LNCaP clone FGC (cell line): ENCODE measurements around the gene CNIH3.

Experiments
- DNase-seq: peaks from one replicate; pipeline ENCODE4 v3.0.0-alpha.2; 2011; ENCODE audit warnings: low read depth
- H3K4me3 ChIP-seq: 2 replicates; pipeline ENCODE4 v1.5.1; 2011; ENCODE audit warnings: mild to moderate bottlenecking, low read depth, low read length, control low read depth
- CTCF ChIP-seq: IDR thresholded peaks from 2 replicates; pipeline ENCODE4 v1.5.1; 2012; ENCODE audit warnings: mild to moderate bottlenecking; ENCODE audit not compliant: control insufficient read depth, insufficient read depth; ENCODE audit errors: extremely low read depth

The CNIH3 gene

GRCh38 chr1:224656392-224656791, 40.3 kb downstream of the CNIH3 start:
- no peak overlapping the region for H3K4me3 ChIP-seq
- no peak for TF ChIP-seq CTCF
- no peak for DNase-seq

- no peak for DNase-seq
- H3K4me3 ChIP-seq = no peak overlapping the region
- TF ChIP-seq CTCF = no peak
Measured at GRCh38 chr1:224660074-224660473, 44.0 kb downstream of the CNIH3 start.

GRCh38 chr1:224662870-224663269, 46.8 kb downstream of the CNIH3 start:
- TF ChIP-seq CTCF = no peak
- H3K4me3 ChIP-seq = no peak overlapping the region
- no peak for DNase-seq

GRCh38 chr1:224665016-224665415, 48.9 kb downstream of the CNIH3 start:
- DNase-seq = no peak
- no peak for TF ChIP-seq CTCF
- H3K4me3 ChIP-seq = no peak overlapping the region

GRCh38 chr1:224666078-224666477, 50.0 kb downstream of the CNIH3 start:
- no peak overlapping the region for H3K4me3 ChIP-seq
- TF ChIP-seq CTCF = no peak
- DNase-seq = no peak

- no peak overlapping the region for H3K4me3 ChIP-seq
- DNase-seq = no peak
- no peak for TF ChIP-seq CTCF
Measured at GRCh38 chr1:224666913-224667312, 50.8 kb downstream of the CNIH3 start.

GRCh38 chr1:224668984-224669383, 52.9 kb downstream of the CNIH3 start:
- no peak for DNase-seq
- TF ChIP-seq CTCF = no peak
- no peak overlapping the region for H3K4me3 ChIP-seq
